ENCODE results near the gene BCL11B.

- TF ChIP-seq CTCF (conservative IDR thresholded peaks at IDR 0.05; ENCODE audit: low read depth, low read length) (no peak), EZH2 (IDR thresholded peaks at IDR 0.05; ENCODE audit: borderline replicate concordance, low read depth, low read length, poor library complexity, severe bottlenecking) (no peak)
Measured at GRCh38 chr14:99132821-99133635, 139.0 kb downstream of the BCL11B start.

Measured in A673 (cell line).